GM11168 (cell line): ENCODE results near the gene CACFD1.

Experiments
- in situ Hi-C: fragments of 300-500 bp; cut with MboI; formaldehyde crosslinking; loops from one replicate; pipeline ENCODE4 v1.12.0; 2022; ENCODE audit warnings: low sequenced_read_pairs; ENCODE audit not compliant: unreplicated experiment

Gene CACFD1

GRCh38 chr9:133513214-133514100, 53.7 kb downstream of the CACFD1 start:
- in situ Hi-C loops = no loop called here

DNA sequence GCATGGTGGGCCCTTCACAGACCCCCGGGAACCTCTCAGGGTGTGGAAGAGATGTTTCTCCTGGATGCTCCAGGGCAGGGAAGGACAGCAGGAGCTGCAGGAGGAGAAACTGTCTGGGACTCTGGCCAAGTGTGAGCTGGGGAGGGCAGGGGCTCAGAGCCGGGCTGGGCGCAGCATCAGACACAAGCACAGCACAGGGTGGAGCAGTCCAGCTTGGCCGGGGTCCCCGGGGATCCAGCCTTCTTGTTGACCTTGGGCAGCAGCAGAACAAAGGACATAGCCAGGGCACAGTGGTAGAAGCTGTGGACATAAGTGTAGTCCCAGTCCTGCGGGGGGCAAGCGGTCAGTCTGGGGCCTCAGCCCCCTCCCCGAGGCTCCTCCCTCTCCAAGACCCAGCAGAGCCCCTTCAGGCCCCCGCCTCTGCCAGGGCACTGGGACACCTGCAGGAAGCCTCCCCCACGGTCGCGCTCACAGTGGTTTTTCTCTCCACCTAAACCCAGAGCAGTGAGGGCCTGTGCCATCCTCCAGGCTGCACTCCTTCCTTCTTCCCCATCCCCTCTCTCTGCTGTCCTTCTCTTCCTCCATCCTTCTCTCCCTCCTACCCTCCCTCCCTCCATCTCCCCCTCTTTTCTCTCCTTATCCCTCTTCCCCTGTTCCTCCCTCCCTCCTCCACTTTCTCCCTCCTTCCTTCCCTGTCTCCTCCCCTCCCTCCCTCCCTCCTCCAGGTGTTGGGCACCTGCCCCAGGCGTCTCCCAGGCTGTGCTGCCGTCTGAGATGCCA, 54.9 kb downstream of the CACFD1 start:
- in situ Hi-C loops = no loop called here

DNA sequence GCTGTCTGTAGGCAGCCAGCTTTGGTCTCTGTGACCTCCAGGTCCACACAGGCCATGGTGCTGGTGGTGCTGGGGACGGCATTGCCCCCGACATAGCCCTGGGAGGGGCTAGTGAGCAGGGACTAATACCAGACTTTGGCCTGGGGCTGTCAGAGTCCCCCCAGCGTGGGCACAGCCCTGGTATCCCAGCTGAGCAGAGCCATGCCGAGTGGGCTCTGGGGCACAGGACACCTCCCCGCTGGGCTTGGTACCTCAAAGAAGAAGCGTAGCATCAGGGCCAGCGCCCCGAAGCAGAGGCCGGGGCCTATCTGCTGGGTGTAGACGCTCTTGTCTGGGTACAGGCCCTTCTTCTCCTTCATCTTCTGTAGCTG, 55.4 kb downstream of the CACFD1 start:
- in situ Hi-C loops = no loop called here

- in situ Hi-C loops = no loop called here
Measured at GRCh38 chr9:133515615-133516255, 56.0 kb downstream of the CACFD1 start.

GRCh38 chr9:133516256-133516960, 56.6 kb downstream of the CACFD1 start:
- in situ Hi-C loops = no loop called here

- in situ Hi-C loops = no loop called here
Measured at GRCh38 chr9:133516961-133517350, 57.2 kb downstream of the CACFD1 start.

- in situ Hi-C loops = no loop called here
Measured at GRCh38 chr9:133517711-133518110, 57.9 kb downstream of the CACFD1 start.

- in situ Hi-C loops = no loop called here
Measured at GRCh38 chr9:133518200-133518599, 58.4 kb downstream of the CACFD1 start.

DNA sequence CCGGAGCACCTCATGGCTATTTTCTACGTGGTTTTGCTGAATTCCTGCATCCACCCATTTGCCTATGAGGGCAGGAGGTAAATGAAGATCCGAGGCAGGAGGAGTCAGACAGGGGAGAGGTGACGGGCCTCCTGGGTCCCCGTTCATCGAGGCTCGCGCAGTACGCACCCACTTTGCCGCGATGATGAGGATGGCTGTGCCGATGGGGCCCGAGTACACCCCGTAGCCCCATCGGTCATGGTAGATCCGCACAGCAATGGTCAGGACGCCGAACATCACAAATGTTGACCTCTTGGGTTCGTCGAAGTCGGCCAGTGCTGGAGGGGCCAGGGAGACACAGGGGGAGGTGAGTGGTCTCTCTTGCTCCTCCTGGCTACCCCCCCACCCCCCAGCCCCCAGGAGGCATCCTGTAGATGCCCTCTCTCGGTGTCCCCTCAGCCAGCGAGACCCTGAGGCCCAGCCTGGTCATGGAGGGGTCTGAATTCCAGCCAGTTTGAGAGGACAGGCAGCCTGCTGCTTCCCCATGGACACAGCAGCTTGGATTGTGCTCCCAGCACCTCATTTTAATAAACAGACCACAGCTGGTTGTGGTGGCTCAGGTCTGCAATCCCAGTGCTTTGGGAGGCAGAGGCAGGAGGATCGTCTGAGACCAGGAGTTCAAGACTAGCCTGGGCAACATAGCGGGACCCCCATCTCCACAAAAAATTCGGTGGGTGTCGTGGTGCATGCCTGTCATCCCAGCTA, 59.1 kb downstream of the CACFD1 start:
- in situ Hi-C loops = no loop called here

DNA sequence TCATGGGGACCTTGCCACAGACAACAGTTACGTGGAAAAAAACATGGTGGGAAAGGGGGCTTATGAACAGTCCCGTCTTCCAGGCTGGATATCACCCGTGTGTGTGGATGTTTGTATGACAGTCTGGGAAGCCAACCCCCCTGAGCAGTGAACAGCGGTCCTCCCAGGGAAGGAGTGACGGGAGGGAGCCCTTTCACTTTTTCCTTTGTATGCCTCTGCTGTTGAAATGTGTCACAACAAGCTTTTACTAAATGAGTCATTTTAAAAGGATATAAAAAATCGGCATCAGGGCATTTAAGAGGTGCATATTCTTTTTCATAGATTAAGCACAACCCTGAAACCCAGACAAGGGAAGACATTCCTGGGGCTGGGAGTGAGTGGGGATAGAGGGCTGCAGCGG, 59.9 kb downstream of the CACFD1 start:
- in situ Hi-C loops = no loop called here

DNA sequence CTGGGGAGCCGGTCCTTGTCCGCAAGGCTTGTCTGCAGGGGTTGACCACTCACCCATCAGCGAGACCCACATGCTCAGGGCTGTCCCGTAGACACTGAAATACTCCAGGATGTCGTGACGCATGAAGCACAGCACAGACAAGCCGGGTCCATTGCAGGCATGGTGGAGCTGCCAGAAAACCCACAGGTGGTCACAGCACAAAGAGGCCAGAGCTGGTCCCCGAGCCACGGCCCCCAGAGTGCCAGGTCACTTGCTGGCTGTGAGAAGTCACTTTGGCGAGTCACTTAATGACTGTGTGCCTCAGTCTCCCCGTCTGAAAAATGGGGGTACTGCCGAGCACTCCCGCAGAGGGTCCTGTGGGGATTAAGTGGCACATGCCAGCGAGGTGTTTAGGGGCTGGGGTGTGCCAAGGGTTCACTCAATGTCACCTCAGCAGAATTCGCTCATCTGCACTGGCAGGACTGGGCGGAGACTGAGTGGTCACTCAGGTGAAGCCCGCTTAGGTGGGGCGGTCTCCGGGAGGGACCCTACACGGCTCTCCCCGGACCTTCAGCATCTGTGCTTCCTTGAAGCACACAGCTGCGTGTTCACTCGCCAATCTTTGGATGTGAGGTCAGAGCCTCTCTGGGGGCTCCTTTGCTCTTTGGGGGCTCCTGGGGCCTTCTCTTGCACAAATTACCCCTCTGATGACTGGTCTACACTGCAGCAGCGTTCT, 60.5 kb downstream of the CACFD1 start:
- in situ Hi-C loops = no loop called here
